OCI-LY3 (cell line): ENCODE measurements around the gene EMD.
"Not testable (repeated sequence)": the region's sequence is repeated elsewhere in the genome, so short reads cannot be mapped to it uniquely, and the experiment has no call there.

Source experiments
- H2AFZ ChIP-seq: fragments of 200-600, 300-600 bp; shearing (Covaris generic); 2 replicates; pipeline ENCODE4 v1.6.0; 2014; ENCODE audit warnings: antibody characterized with exemption, low read depth, low read length
- H3K27ac ChIP-seq: fragments of 200-600, 300-600 bp; sonication (generic); 2 replicates; pipeline ENCODE4 v1.5.1; 2014; ENCODE audit warnings: mild to moderate bottlenecking, low read length, moderate library complexity, mixed read lengths
- H3K27me3 ChIP-seq: fragments of 200-600, 300-600 bp; sonication (generic); 2 replicates; pipeline ENCODE4 v1.6.1; 2014; ENCODE audit warnings: low read depth, low read length, mixed read lengths
- H3K36me3 ChIP-seq: fragments of 200-600, 300-600 bp; sonication (generic); replicated peaks from 2 replicates; pipeline ENCODE3; 2014; ENCODE audit warnings: low read depth, low read length, mixed read lengths
- H3K4me1 ChIP-seq: fragments of 300-600, 200-600 bp; sonication (generic); 2 replicates; pipeline ENCODE4 v1.6.1; 2014; ENCODE audit warnings: low read length, mixed read lengths
- H3K4me2 ChIP-seq: fragments of 200-600, 300-600 bp; sonication (generic); 2 replicates; pipeline ENCODE4 v1.6.1; 2014; ENCODE audit warnings: low read length, mixed read lengths
- H3K4me3 ChIP-seq: fragments of 300-600, 200-600 bp; sonication (generic); 2 replicates; pipeline ENCODE4 v1.5.1; 2014; ENCODE audit warnings: antibody characterized with exemption, mild to moderate bottlenecking, low read length, moderate library complexity
- H3K79me2 ChIP-seq: fragments of 300-600, 200-600 bp; shearing (Covaris generic); 2 replicates; pipeline ENCODE4 v1.6.1; 2014; ENCODE audit warnings: mild to moderate bottlenecking, low read length, mixed read lengths
- H3K9ac ChIP-seq: fragments of 300-600, 200-600 bp; shearing (Covaris generic); 2 replicates; pipeline ENCODE4 v1.6.0; 2014; ENCODE audit warnings: mild to moderate bottlenecking, low read length, moderate library complexity
- H3K9me3 ChIP-seq: fragments of 200-600, 300-600 bp; shearing (Covaris generic); 2 replicates; pipeline ENCODE4 v1.6.1; 2014; ENCODE audit warnings: low read length, mixed read lengths; ENCODE audit not compliant: insufficient read depth
- H4K20me1 ChIP-seq: fragments of 200-600, 300-600 bp; sonication (generic); 2 replicates; pipeline ENCODE4 v1.6.1; 2016; ENCODE audit warnings: low read length, mixed read lengths; ENCODE audit not compliant: insufficient read depth
- CTCF ChIP-seq: fragments of 200-600, 300-600 bp; sonication (generic); IDR thresholded peaks from 2 replicates; pipeline ENCODE4 v1.5.1; 2014; ENCODE audit warnings: antibody characterized with exemption, low read length, low read depth
- EZH2phosphoT487 ChIP-seq: fragments of 200-600 bp; shearing (Covaris generic); IDR thresholded peaks from 2 replicates; pipeline ENCODE4 v1.6.1; 2018; ENCODE audit warnings: antibody characterized with exemption, mixed run types, low read depth

The EMD gene

DNA sequence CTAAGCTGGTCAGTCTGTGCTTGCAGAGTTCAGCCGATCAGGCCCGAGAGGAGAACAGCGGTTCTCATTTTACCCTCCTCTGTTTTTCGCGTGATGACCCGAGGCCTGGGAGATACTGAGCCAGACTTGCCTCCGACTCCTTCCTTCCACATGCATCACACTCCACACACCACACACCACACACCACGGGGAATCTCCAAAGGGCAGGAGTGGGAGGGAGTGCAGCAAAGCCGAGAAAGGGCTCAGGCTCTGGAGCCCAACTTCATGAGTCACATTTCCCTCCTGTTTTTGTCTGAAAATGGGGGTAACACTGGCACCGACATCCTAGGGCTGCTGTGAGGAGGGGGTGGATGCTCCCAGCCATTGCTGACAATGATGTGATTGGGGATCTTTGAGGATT lies 44.6 kb upstream of the EMD start:
- H3K27me3 ChIP-seq, result no peaks in the 10 kb centered on the region
- H3K79me2 ChIP-seq, result no peaks in the 10 kb centered on the region
- H3K36me3 ChIP-seq, result no peaks in the 10 kb centered on the region
- peak overlapping the region; percentile 76 for H2AFZ ChIP-seq
- H3K4me2 ChIP-seq, result peak overlapping the region; percentile 72
- no peak overlapping the region for H3K4me3 ChIP-seq
- peak overlapping the region; percentile 69; the same call in 1 of the 2 replicates for H3K27ac ChIP-seq
- H3K4me1 ChIP-seq, result peaks cover 19% of the 10 kb centered on the region
- H3K9me3 ChIP-seq, result no peaks in the 10 kb centered on the region
- no peaks in the 10 kb centered on the region for H4K20me1 ChIP-seq
- H3K9ac ChIP-seq, result no peak overlapping the region
- TF ChIP-seq EZH2phosphoT487, result no peak
- no peak for TF ChIP-seq CTCF

- not testable (repeated sequence) for H2AFZ ChIP-seq, H3K9ac ChIP-seq, H3K9me3 ChIP-seq, H3K4me2 ChIP-seq, H3K4me1 ChIP-seq, H3K27ac ChIP-seq, H3K79me2 ChIP-seq, H3K27me3 ChIP-seq, H4K20me1 ChIP-seq, H3K4me3 ChIP-seq, H3K36me3 ChIP-seq
Measured at GRCh38 chrX:154341399-154342298, 37.4 kb upstream of the EMD start.

- not testable (repeated sequence) for H3K9me3 ChIP-seq, H3K79me2 ChIP-seq, H4K20me1 ChIP-seq, H3K27ac ChIP-seq, H3K36me3 ChIP-seq, H2AFZ ChIP-seq, H3K4me2 ChIP-seq, H3K4me3 ChIP-seq, H3K27me3 ChIP-seq, H3K4me1 ChIP-seq, H3K9ac ChIP-seq
Measured at GRCh38 chrX:154343063-154343462, 36.0 kb upstream of the EMD start.

GRCh38 chrX:154343620-154344019 lies 35.5 kb upstream of the EMD start:
- H4K20me1 ChIP-seq, H3K4me2 ChIP-seq, H2AFZ ChIP-seq, H3K4me1 ChIP-seq, H3K27me3 ChIP-seq, H3K36me3 ChIP-seq, H3K9ac ChIP-seq, H3K9me3 ChIP-seq, H3K79me2 ChIP-seq, H3K27ac ChIP-seq, H3K4me3 ChIP-seq: not testable (repeated sequence)

DNA sequence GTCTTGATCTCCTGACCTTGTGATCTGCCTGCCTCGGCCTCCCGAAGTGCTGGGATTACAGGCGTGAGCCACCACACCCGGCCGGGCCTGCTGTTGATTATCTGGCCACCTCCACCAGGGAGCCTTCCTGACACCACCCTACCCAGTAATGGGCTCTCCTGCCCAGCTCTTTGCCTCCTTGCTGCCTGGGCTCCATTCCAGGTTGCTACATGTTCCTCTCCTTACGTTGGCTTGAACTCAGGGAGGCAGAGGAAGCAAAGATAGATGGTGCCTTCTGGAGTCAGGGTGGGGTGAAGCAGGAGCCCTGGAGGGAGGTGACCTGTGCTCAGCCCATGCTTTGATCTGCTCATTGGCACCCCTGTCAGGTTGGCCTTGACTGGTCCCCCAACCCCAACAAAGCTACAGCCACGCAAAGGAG lies 31.0 kb upstream of the EMD start:
- Histone ChIP-seq H3K79me2 (no peaks in the 10 kb centered on the region), H3K9ac (no peak overlapping the region), H2AFZ (no peak overlapping the region), H3K4me1 (peaks cover 5% of the 10 kb centered on the region), H3K9me3 (no peaks in the 10 kb centered on the region), H3K27me3 (no peaks in the 10 kb centered on the region), H3K36me3 (peaks cover 16% of the 10 kb centered on the region), H3K4me3 (no peak overlapping the region), H4K20me1 (no peaks in the 10 kb centered on the region; the same call in 1 of the 2 replicates), H3K27ac (no peak overlapping the region), H3K4me2 (no peak overlapping the region)
- TF ChIP-seq EZH2phosphoT487, result no peak
- TF ChIP-seq CTCF, result no peak
